SK-N-SH treated with all-trans-retinoic acid at 6 μM for 48 hours (cell line): ENCODE measurements around the gene MRPL42.
"Not testable (repeated sequence)": the region's sequence is repeated elsewhere in the genome, so short reads cannot be mapped to it uniquely, and the experiment has no call there.

Source experiments
- CSDC2 ChIP-seq: fragments of 250-450 bp; sonication (Bioruptor Pico); IDR thresholded peaks from 2 replicates; pipeline ENCODE4 v1.5.0; 2020; ENCODE audit warnings: mild to moderate bottlenecking, moderate library complexity
- ESRRG ChIP-seq: fragments of 250-450 bp; sonication (Bioruptor Pico); IDR thresholded peaks from 2 replicates; pipeline ENCODE4 v1.6.1; 2021; ENCODE audit warnings: mild to moderate bottlenecking
- GLIS3 ChIP-seq: fragments of 250-450 bp; sonication (Bioruptor Pico); IDR thresholded peaks from 2 replicates; pipeline ENCODE4 v1.5.0; 2020; ENCODE audit warnings: mild to moderate bottlenecking, moderate library complexity
- RARB ChIP-seq: fragments of 250-450 bp; sonication (Bioruptor Pico); IDR thresholded peaks from 2 replicates; pipeline ENCODE4 v1.8.0; 2021; ENCODE audit warnings: mild to moderate bottlenecking, moderate library complexity
- ZNF565 ChIP-seq: fragments of 450-650 bp; formaldehyde crosslinking; conservative IDR thresholded peaks from 2 replicates; pipeline ENCODE4 v1.5.0; 2020; ENCODE audit warnings: low read depth, mild to moderate bottlenecking, moderate library complexity
- ZNF70 ChIP-seq: fragments of 450-650 bp; formaldehyde crosslinking; IDR thresholded peaks from 2 replicates; pipeline ENCODE4 v1.5.0; 2020; ENCODE audit warnings: mild to moderate bottlenecking, moderate library complexity
- TF ChIP-seq, protein P1 (sequence below): fragments of 250-450 bp; sonication (Bioruptor Pico); IDR thresholded peaks from 2 replicates; pipeline ENCODE4 v1.5.0; 2020; ENCODE audit warnings: mild to moderate bottlenecking, moderate library complexity

DNA sequence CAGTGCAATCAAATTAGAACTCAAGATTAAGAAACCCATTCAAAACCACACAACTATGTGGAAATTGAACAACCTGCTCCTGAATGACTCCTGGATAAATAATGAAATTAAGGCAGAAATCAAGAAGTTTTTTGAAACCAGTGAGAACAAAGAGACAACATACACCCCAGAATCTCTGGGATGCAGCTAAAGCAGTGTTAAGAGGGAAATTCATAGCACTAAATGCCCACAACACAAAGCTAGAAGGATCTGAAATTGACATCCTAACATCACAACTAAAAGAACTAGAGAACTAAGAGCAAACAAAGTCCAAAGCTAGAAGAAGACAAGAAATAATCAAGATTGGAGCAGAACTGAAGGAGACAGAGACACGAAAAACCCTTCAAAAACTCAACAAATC, 91.4 kb downstream of the MRPL42 start:
- TF ChIP-seq, protein P1, sequence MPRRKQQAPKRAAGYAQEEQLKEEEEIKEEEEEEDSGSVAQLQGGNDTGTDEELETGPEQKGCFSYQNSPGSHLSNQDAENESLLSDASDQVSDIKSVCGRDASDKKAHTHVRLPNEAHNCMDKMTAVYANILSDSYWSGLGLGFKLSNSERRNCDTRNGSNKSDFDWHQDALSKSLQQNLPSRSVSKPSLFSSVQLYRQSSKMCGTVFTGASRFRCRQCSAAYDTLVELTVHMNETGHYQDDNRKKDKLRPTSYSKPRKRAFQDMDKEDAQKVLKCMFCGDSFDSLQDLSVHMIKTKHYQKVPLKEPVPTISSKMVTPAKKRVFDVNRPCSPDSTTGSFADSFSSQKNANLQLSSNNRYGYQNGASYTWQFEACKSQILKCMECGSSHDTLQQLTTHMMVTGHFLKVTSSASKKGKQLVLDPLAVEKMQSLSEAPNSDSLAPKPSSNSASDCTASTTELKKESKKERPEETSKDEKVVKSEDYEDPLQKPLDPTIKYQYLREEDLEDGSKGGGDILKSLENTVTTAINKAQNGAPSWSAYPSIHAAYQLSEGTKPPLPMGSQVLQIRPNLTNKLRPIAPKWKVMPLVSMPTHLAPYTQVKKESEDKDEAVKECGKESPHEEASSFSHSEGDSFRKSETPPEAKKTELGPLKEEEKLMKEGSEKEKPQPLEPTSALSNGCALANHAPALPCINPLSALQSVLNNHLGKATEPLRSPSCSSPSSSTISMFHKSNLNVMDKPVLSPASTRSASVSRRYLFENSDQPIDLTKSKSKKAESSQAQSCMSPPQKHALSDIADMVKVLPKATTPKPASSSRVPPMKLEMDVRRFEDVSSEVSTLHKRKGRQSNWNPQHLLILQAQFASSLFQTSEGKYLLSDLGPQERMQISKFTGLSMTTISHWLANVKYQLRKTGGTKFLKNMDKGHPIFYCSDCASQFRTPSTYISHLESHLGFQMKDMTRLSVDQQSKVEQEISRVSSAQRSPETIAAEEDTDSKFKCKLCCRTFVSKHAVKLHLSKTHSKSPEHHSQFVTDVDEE = not testable (repeated sequence)
- not testable (repeated sequence) for TF ChIP-seq ZNF70 (CRISPR knock-in tag); GLIS3; RARB (CRISPR knock-in tag); ZNF565 (CRISPR knock-in tag); CSDC2 (CRISPR knock-in tag); ESRRG (CRISPR knock-in tag)
